GM18861 (cell line): Measurements from ENCODE around the gene SKIL.

ENCODE experiments used
- ATAC-seq: cut with Tn5 transposase; IDR thresholded peaks from one replicate; pipeline ENCODE4 v1.9.1; 2021; ENCODE audit not compliant: unreplicated experiment

The SKIL gene

DNA sequence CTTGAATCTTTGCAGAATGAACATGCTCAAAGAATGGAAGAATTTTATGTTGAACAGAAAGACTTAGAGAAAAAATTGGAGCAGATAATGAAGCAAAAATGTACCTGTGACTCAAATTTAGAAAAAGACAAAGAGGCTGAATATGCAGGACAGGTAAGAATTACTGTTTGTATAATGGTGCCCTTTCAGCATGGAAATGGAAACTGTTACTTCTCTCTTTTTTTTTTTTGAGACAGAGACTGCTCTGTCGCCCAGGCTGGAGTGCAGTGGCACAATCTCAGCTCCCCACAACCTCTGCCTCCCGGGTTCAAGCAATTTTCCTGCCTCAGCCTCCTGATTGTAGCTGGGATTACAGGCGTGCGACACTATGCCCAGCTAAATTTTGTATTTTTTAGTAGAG lies 33.6 kb downstream of the SKIL start:
- ATAC-seq, result no peak

DNA sequence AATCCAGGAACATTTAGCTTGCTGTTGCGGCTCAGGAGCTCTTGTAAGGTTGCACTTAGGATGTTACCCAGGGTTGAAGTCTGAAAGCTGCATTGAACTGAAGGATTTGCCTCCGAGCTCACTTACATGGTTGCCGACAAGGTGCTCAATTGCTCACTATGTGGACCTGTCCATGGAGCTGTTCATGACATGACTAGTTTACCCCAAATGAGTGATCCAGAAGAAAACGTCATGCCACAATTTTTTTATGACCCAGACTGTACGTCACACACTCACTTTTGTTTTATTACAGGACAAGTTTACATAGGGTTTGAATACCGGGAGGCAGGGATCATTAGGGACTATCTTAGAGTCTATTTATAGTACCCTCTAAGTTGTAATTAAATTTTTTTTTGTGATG lies 40.2 kb downstream of the SKIL start:
- ATAC-seq, result no peak

DNA sequence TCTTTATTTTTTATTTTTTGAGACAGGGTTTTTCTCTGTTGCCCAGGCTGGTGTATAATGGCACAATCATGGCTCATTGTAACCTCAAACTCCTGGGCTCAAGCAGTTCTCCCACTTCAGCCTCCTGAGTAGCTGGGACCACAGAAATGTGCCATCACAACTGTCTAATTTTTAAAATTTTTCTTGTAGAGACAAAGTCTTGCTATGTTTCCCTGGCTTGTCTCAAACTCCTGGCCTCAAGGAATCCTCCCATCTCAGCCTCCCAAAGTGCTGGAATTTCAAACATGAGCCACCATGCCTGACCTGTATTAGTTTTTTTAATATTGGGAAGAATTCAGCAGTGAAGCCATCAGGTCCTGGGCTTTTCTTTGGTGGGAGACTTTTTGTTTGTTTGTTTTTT lies 47.6 kb downstream of the SKIL start:
- ATAC-seq, result no peak

DNA sequence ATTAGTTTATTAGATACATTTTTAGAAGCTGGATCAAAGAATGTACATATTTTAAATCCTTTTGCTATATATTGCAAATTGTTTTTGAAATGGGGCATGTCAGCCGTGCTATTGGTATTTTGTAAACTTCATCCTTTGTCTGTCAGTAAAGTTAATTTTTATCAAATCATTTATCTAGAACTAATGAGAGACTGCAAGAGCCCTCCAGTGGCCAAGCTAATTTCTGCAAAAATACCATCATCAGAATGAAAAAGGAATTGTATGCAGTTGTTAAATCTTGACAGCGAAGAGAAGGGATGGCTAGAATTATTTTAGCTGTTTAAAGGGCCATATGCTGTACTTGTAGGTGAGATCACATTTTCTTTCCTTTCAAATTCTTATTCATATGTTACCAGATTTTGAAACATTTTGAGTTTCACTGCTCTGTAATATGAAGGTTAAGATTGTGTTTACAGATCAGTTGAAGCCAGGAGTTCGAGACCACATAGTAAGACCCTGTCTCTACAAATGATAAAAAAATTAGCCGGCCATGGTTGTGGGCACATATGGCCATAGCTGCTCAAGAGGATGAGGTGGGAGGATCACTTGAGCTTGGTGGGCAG lies 53.0 kb downstream of the SKIL start:
- no peak for ATAC-seq

DNA sequence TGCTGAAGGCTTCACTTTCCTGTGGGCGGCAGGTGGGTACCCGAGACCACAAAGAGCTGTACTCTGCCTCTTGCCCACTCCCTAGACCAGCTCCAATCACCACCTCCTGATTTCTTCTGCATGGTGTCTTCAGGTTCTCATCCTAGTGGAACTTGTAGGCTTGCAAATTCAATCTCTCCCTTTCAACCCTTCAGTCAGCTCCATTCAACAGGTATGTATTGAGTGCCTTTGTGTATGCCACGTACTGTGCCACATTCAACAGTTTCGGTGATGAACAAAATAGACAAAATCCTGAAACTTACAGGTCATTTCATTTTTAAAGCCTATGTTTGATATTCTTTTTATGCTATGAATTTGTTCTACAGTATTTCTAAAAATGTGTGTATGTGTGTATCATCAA lies 55.8 kb downstream of the SKIL start:
- ATAC-seq, result no peak

DNA sequence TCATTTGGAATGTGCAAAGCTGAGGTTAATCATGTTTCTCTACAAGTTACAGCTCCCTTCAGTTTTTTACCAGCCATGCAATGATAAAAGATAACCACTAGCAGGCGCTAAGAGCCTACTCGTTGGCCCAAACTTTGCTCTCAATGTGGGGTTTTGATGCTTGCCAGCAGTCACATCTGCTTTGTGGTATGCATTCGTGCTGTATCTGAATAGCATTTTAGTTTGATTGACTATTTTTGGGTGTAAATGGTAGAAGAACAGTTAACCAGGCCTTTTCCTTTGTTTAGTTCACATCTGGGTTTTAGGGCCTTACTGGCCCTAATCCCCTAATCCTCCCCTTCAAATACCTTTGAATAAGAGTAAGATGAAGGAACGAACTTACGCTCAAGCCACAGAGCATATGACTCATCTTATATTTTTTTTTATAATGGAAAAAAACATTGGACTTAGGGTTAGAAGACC lies 56.7 kb downstream of the SKIL start:
- ATAC-seq, result peak; percentile 56

DNA sequence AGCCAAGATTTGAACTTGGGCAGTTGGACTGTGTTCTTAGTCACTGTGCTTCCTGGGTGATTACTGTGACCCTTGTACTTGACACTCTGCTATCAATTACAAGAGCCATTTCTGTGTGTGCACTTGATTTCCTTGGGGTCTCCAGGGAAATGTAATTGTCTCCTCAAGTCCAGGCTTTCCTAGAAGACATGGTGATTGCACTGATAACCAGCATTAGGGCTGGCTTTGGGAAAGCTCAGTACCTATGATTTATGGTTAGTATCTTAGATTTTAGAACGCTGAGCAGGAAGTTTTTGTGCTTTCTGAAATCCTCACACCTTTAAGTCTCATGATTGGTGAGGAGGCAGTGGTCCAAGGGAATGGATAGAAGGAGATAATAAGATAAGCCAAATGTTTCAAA lies 59.6 kb downstream of the SKIL start:
- no peak for ATAC-seq

DNA sequence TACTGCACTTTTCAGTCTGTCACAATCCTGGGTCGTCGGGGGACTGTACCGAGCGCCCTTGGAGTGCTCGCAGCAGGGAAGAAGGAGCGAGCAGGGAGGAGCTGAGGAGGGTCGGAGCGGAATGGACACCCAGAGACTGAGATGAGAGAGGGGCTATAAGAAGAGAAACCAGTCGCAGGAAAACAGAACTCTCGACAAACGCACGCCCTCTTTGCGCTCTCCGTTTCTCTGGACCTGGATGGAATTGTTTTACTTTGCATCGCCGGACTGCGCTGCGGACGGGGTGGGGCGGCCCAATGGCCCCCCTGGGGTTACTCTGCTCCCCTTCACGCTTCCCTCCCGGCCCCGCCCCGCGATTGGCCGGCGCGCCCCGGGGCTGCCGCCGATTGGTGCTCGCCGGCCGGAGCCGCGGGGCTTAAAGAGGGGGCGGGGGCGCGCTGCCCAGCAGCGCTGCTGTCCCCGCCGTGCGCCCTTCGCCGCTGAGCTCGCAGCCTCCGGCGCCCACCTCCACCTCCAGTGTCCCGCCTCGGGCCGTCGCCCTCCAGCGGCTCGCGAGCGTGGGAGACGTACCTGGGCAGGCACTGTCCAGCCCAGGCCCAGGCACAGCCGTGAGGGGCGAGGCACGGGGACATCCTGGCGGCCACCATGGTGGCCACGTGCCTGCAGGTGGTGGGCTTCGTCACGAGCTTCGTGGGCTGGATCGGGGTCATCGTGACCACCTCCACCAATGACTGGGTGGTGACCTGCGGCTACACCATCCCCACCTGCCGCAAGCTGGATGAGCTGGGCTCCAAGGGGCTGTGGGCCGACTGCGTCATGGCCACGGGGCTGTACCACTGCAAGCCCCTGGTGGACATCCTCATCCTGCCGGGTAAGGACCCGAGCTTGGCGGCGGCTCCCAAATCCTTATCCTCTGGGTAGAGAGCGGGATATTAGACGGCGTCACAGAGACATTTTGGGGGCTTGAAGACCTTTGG lies 61.2 kb downstream of the SKIL start, which contains the start of gene CLDN11:
CLDN11 (plus strand) TSS at position 447 of the 977 bp plus-strand sequence; CDS start at position 646, 199 bp downstream.
- no peak for ATAC-seq

DNA sequence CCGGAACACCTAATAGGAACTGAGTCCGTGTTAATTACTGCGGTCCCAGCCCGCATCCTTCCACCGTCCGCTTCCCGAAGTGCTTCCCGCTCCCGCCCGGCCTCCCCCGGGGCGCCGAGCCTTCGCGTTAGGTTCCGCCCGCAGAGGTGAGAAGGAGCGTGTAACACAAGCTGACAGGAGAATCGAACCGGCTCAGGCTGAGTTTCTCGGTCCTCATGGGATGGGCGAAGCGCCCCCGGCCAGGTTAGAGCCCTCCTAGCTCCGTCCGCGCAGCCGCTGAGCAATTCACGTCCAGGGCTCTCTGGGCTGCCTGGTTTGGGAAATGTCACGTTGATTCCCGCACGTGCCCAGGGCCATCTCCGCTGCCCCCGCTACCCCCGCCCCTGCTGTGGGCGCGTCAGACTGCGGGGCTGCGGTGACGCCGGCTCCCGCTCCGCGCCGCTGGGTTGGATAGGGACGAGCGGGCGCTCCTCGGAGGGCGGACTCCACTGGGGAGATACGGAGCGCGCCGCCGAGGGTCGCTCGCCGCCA lies 62.1 kb downstream of the SKIL start:
- ATAC-seq, result no peak

DNA sequence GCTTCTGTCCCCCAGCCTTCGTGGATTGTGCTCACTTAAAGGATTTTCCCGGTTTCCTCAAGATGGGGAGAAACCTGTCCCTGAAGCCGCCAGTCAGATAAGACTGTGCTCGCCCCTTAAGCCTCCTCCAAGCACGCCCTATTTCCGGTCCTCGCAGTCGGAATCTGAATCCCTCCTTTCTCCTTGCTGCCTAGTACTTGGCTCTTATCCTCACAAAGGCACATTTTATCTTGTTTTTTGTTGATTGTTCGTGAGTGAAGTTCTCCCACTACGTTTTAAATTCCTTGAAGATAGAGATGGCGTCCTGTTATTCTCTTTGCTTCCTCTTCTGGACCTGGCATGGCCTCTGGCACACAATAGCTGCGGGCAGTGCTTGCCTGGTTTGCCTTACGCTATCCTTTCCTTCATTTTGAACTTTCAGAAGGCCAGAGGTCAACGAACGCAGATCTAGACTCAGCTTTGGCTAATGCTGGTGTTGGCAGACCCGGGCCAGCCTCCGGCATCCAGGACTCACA lies 62.8 kb downstream of the SKIL start:
- ATAC-seq, result no peak

DNA sequence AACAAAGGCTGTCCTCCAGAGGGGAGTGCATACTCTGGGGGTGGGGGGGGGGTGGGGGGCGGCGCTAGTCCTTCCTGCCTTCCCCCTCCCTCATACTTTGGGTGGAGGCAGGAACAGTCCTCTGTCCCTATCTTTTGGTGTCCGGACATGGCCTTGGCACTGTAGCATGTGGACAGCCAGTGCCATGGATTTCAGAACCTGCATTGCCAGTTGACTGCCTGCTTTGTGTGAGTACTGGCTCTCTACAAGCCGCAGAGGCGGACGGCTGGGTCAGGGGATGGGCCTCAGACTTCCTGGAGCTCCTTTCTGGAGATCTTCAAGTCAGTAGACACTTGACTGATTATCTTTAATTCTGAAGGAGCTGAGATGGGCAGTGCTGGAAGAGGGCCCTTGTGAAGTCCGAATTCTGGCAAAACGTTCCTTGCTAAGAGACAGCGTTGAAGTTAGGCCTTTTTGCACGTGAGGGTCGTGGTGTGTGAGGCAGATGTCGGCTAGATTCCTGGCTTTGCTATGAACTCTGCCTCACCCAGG lies 63.7 kb downstream of the SKIL start:
- no peak for ATAC-seq

DNA sequence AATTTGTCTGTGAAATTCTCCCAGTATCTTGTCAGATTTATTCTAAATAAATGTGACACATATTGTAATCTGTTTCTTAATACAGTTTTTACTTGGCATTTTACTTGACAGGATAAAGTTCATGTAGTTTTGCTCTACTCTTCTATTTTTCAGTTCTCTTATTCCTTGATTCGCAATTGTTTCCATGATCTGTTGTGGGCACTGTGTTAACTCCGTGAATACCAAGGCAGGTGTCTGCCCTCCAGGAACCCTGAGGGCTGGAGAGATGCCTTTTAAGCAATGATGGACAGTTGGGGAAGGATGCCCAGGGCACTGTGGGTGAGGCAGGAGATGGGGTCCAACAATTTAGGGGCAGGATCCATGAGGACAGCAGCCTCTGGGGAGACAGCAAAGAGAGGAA lies 64.2 kb downstream of the SKIL start:
- ATAC-seq, result no peak

DNA sequence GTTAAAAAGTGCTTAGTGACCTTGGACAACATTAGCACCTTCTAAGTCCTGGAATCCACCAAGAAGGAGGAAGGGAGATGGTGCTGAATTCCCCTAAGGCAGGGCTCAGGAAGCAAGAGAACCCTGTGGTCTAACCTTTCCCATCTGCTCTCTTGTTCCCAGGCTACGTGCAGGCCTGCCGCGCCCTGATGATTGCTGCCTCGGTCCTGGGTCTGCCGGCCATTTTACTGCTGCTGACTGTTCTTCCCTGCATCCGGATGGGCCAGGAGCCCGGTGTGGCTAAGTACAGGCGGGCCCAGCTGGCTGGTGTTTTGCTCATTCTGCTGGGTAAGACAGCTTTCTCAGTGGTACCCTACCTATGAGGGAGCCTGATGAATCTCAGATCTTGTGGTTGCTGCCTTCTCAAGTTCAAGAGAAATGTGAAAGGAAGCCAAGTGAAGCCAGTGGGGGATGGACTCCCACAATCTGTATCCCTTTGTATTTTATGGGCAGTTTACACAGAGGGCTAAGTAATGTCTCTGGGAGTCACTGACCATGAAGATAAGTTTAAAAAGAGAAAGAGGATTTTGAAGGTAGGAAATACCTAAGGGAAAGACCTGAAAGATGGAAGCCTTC lies 65.6 kb downstream of the SKIL start:
- ATAC-seq, result no peak

DNA sequence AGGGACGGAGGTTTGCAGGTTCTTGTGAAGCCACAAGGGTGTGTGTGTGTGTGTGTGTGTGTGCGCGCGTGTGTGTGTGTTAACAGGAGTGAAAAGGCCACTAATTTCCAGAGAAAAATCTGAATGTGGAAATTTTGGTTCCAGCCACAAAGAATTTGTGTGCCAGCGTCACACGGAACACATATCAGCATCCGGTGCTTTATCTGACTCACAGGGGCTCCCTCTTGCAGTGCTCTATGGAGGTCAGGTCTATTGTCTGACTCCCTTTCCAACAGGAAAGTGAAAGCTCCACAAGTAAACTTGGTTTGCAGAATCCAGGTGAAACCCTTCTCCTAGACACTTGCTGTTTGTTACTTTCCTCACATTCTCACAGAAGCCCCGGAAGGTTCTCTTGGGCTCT lies 67.4 kb downstream of the SKIL start:
- ATAC-seq, result no peak

DNA sequence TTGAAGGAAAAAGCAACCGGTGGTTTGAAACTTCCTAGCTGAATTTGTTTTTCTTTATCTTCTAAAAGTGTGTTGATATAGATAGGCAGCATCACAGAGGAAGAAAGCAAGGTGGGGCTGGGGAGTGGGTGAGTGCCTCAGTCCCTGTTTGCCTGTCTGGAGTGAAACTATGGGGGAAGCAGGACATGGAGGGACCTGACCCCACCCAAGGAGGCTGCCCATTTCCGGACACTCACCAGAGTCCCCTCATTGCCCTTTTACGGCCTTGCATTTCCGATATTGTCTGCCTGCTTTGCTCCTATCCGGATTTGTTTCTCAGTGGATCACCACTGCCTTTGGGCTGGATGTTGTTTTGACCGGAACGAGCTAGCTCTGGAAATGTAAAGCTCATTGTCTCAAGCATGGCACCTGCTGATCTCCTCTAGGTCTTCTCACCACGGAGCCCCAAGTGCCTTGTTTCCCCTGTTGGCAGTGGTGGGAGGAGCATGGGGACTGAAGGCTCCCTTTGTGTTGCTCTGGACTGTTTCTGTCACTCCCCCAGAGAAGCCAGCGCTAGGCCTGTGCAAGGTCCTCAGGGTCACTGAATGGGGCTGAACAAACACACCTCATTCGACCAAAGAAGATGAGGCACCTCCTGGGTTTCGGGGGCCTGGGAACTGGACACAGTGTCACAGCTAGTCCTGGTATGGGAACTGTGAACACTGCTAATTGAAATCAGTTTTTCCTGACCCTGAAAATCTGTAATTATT lies 68.2 kb downstream of the SKIL start:
- ATAC-seq, result no peak

DNA sequence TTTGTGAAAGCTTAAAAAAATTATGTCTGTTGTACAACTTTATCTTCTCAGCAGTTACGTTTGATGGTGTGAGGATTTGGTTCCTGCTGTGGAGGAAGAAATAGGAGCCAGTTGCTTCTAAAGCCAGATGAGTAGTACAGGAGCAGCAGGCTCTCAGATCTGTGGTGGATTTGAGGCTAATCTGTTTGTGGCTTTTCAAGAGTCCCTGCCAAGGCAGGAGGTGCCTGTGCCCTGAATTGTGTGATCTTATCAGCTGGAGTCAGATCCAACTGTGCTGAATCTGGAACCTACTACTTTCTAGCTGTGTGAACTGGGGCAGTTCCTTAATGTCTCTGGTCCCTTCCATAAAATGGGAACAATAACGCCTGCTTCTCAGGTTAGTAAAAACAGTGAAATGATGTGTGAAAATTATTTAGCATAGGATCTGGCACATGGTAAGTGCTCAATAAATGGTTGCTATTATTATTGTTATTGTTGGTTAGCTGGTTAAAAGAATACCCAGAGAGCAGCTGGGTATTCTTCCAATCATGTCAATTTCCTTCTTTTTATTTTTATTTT lies 68.8 kb downstream of the SKIL start:
- no peak for ATAC-seq

DNA sequence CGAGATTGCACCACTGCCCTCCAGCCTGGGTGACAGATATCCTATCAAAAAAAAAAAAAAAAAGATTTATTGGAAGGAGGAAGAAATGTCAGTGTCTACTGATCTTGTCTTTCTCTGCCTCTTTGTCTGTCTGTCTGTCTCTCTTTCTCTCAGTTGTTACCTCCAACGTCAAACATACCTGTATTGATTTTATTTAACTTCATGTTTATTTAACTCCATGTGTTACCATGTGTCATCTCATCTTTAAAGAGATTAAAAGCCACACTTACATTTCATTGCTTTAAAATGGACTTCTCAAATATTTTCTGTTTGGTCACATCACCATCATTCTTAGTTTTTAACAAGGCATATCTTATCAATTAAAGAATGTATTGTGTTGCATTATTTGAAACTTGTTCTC lies 70.6 kb downstream of the SKIL start:
- no peak for ATAC-seq

DNA sequence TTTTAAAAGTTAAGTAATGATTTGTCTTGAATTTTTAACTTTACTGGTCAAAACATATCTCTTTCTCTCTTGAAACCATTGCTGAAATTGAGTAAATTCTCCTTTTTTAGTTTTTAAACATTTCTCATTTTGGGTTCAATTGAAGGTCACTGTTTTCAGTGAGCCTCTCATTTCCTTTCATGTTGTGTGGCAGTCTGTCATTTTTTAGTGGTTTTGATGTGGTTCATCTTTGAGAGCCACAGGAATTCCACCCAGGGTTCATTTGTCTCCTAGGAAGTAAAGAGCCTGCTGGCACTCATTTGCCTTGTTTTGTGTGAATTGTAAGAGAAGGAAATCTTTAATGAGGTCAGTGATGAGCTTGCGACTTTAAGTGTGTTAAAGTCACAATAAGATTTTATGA lies 71.5 kb downstream of the SKIL start:
- ATAC-seq, result peak; percentile 79

DNA sequence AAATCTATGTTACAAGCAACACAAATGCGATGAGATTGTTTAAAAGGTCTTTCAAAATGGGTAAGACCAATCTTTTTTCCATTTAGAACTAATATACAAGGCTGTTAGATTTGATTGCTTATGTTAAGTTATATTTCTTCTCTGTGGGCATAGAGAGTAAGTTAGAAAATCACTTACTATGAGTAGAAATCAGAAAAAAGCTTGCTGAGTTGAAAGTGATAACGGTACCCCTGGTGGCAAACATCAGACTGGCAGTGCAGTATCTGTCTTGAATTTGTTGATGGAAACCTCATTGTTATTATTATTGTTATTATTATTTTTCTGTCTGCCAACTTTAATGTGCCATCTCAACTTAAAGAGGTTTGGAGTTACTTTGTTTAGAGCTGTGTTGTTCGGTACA lies 73.5 kb downstream of the SKIL start:
- ATAC-seq, result no peak

DNA sequence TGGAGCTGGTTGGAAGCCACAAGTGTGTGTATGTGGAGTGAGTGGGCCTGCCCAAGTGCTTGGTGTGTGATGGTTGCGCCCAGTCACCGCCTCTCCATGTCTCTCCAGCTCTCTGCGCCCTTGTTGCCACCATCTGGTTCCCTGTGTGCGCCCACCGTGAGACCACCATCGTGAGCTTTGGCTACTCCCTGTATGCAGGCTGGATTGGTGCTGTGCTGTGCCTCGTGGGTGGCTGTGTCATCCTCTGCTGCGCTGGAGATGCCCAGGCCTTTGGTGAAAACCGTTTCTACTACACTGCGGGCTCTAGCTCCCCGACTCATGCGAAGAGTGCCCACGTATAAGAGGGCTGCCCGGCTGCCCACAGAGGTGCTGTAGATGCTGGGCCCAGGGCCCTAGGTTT lies 74.9 kb downstream of the SKIL start:
- no peak for ATAC-seq
